Body of pancreas (tissue), 4 donors: ENCODE results near the gene FRMPD4.

Experiments used
- POLR2A ChIP-seq, 3 donors: fragments of 450-650 bp; IDR thresholded peaks; one replicate each; pipeline ENCODE4 v1.6.1; 2016; ENCODE audit warnings: antibody characterized with exemption in 3 of 3, mild to moderate bottlenecking in 2 of 3
- TF ChIP-seq, protein P1 (sequence below), 7 experiments: fragments of 450-650 bp in 4 of 7; fragments of 200-600 bp in 3 of 7; sonication (generic) in 3 of 7; IDR thresholded peaks; one replicate each; pipeline ENCODE4 v1.5.1; 2016 to 2019; ENCODE audit warnings: antibody characterized with exemption in 7 of 7

DNA sequence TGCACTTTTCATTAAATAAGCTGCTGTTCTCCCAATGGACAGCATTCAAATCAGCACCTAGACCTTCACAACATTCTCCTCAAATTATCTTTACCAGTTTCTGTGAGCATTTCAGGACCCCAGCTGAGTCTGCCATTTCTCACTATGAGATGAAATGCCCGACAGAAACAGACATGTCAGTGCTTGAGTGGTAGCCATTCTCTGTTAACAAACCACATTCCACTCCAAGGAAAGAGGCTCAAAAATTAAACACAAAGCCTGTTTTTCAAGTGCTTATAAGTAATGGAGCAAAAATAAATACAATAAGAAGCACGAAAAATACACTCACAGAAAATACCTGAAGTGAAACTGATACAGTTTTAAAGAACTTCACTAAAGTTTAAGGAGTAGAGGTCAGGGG lies 332.8 kb downstream of the FRMPD4 start:
- no peak for TF ChIP-seq POLR2A (IDR thresholded peaks at IDR 0.05)
- TF ChIP-seq, protein P1, sequence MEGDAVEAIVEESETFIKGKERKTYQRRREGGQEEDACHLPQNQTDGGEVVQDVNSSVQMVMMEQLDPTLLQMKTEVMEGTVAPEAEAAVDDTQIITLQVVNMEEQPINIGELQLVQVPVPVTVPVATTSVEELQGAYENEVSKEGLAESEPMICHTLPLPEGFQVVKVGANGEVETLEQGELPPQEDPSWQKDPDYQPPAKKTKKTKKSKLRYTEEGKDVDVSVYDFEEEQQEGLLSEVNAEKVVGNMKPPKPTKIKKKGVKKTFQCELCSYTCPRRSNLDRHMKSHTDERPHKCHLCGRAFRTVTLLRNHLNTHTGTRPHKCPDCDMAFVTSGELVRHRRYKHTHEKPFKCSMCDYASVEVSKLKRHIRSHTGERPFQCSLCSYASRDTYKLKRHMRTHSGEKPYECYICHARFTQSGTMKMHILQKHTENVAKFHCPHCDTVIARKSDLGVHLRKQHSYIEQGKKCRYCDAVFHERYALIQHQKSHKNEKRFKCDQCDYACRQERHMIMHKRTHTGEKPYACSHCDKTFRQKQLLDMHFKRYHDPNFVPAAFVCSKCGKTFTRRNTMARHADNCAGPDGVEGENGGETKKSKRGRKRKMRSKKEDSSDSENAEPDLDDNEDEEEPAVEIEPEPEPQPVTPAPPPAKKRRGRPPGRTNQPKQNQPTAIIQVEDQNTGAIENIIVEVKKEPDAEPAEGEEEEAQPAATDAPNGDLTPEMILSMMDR (IDR thresholded peaks at IDR 0.05), result no peak
